GM19395 (cell line): ENCODE measurements around the gene SLC16A12.
"Not testable (repeated sequence)": the region's sequence is repeated elsewhere in the genome, so short reads cannot be mapped to it uniquely, and the experiment has no call there.

Source experiments
- ATAC-seq: cut with Tn5 transposase; IDR thresholded peaks from one replicate; pipeline ENCODE4 v1.9.1; 2021; ENCODE audit warnings: mild to moderate bottlenecking, moderate library complexity; ENCODE audit not compliant: unreplicated experiment

Gene SLC16A12

GRCh38 chr10:89426230-89426868 is 109.0 kb downstream of the SLC16A12 start:
- ATAC-seq, result peak; percentile 57

GRCh38 chr10:89425000-89425399 is 110.4 kb downstream of the SLC16A12 start:
- ATAC-seq, result no peak

- no peak for ATAC-seq
Observed at GRCh38 chr10:89421018-89421476, 114.3 kb downstream of the SLC16A12 start.

- ATAC-seq, result no peak
Observed at GRCh38 chr10:89419548-89419947, 115.8 kb downstream of the SLC16A12 start.

- no peak for ATAC-seq
Observed at GRCh38 chr10:89416465-89416864, 118.9 kb downstream of the SLC16A12 start.

GRCh38 chr10:89414879-89415821 is 120.2 kb downstream of the SLC16A12 start:
- ATAC-seq, result peak; percentile 38

- peak; percentile 84 for ATAC-seq
Observed at GRCh38 chr10:89414146-89414878, 121.1 kb downstream of the SLC16A12 start, which contains the start of gene IFIT5. Gene IFIT5 (plus strand): TSS chr10:89414568. CDS start chr10:89414799, 231 bp downstream.

- no peak for ATAC-seq
Observed at GRCh38 chr10:89413398-89413912, 121.9 kb downstream of the SLC16A12 start.

- ATAC-seq, result not testable (repeated sequence)
Observed at GRCh38 chr10:89412276-89412675, 123.1 kb downstream of the SLC16A12 start.

GRCh38 chr10:89411135-89411534 is 124.3 kb downstream of the SLC16A12 start:
- ATAC-seq, result not testable (repeated sequence)

- ATAC-seq, result not testable (repeated sequence)
Observed at GRCh38 chr10:89410551-89410950, 124.8 kb downstream of the SLC16A12 start.

- ATAC-seq, result not testable (repeated sequence)
Observed at GRCh38 chr10:89409282-89409681, 126.1 kb downstream of the SLC16A12 start.

- not testable (repeated sequence) for ATAC-seq
Observed at GRCh38 chr10:89407792-89408191, 127.6 kb downstream of the SLC16A12 start.

GRCh38 chr10:89406178-89406577 is 129.2 kb downstream of the SLC16A12 start:
- ATAC-seq, result not testable (repeated sequence)

- ATAC-seq, result no peak
Observed at GRCh38 chr10:89404104-89405047, 131.0 kb downstream of the SLC16A12 start.

GRCh38 chr10:89403043-89403442 is 132.4 kb downstream of the SLC16A12 start:
- no peak for ATAC-seq

GRCh38 chr10:89399956-89400355 is 135.4 kb downstream of the SLC16A12 start:
- ATAC-seq, result no peak

GRCh38 chr10:89398003-89398749 is 137.2 kb downstream of the SLC16A12 start:
- ATAC-seq, result no peak

GRCh38 chr10:89395141-89395540 is 140.3 kb downstream of the SLC16A12 start:
- ATAC-seq, result no peak
